Thoracic aorta (tissue), 2 donors: ENCODE data around the gene ELK3. TPM values are rescaled to one million over a fixed set of nuclear protein-coding genes. Genes with fewer than 3 reads are reported as not detected.

ENCODE experiments used
- ATAC-seq: fragments of 150-250 bp; one replicate; pipeline ENCODE4 v1.8.0; 2017; ENCODE audit warnings: low read depth; ENCODE audit not compliant: insufficient number of reproducible peaks, low FRiP score
- DNase-seq: peaks from one replicate; pipeline ENCODE4 v3.0.0-alpha.2; 2020; ENCODE audit warnings: low spot score
- H3K27ac ChIP-seq, 2 donors: fragments of 200-600 bp; sonication (generic); 1 replicate in 1 of 2; 2 replicates in 1 of 2; pipeline ENCODE4 v1.5.1; 2016; ENCODE audit warnings: mild to moderate bottlenecking in 2 of 2, moderate library complexity in 2 of 2
- H3K27me3 ChIP-seq: fragments of 200-600 bp; sonication (generic); replicated peaks from 2 replicates; pipeline ENCODE4 v1.6.0; 2016; ENCODE audit warnings: mild to moderate bottlenecking; ENCODE audit not compliant: insufficient read depth
- H3K36me3 ChIP-seq: fragments of 200-600 bp; sonication (generic); one replicate; pipeline ENCODE4 v1.5.1; 2016
- H3K4me1 ChIP-seq, 2 donors: fragments of 200-600 bp; sonication (generic); 1 replicate in 1 of 2; 2 replicates in 1 of 2; pipeline versions ENCODE4 v1.5.1 to v1.6.0; 2016; ENCODE audit warnings: low read depth in 2 of 2, mild to moderate bottlenecking in 1 of 2; ENCODE audit not compliant: control insufficient read depth in 1 of 2
- H3K4me3 ChIP-seq: fragments of 200-600 bp; sonication (generic); 2 replicates; pipeline ENCODE4 v1.5.1; 2016; ENCODE audit warnings: mild to moderate bottlenecking
- H3K9me3 ChIP-seq: fragments of 200-600 bp; sonication (generic); 2 replicates; pipeline ENCODE4 v1.5.1; 2016
- CTCF ChIP-seq: fragments of 200-600 bp; sonication (generic); IDR thresholded peaks from one replicate; pipeline ENCODE4 v1.5.1; 2019; ENCODE audit warnings: antibody characterized with exemption
- total RNA-seq, 2 donors: library from RNA; depleted of rRNA; stranded (reverse); fragments of >200 nt; gene quantifications; one replicate each; pipeline versions ENCODE4 v1.1.0 to v1.2.3, GENCODE V29; 2016

Gene ELK3
- total RNA-seq, 2 donors from 2014 or later: 19.9 to 40.6 TPM

GRCh38 chr12:96186607-96187301, 7.4 kb upstream of the ELK3 start:
- Histone ChIP-seq H3K36me3 (no peaks in the 10 kb centered on the region), H3K27me3 (no peaks in the 10 kb centered on the region), H3K4me1 (no peaks in the 10 kb centered on the region), H3K27ac (no peak overlapping the region), H3K4me3 (no peak overlapping the region), H3K9me3 (no peaks in the 10 kb centered on the region)
- TF ChIP-seq CTCF: no peak
- ATAC-seq (no peak), DNase-seq (no peak)

DNA sequence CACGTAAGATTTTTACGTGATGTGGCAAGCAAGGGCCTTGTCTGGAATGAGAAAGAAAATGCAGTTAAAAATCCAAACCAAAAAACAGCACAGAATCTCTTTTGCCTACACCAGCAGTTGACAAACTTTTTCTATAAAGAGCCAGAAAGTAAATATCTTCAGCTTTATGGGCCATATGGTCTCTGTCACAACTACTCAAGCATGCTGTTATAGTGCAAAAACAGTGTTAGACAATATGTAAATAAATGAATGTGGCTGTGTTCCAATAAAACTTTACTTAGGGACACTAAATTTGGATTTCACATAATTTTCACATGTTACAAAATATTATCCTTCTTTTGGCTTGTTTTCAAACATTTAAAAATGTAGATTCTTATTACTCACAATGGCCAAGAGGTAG, 6.2 kb upstream of the ELK3 start:
- H3K27ac ChIP-seq: no peak overlapping the region

GRCh38 chr12:96189781-96190180, 4.4 kb upstream of the ELK3 start:
- TF ChIP-seq CTCF: no peak
- Histone ChIP-seq H3K9me3 (no peaks in the 10 kb centered on the region), H3K4me3 (no peak overlapping the region), H3K4me1 (no peaks in the 10 kb centered on the region), H3K27ac (no peak overlapping the region), H3K36me3 (no peaks in the 10 kb centered on the region), H3K27me3 (no peaks in the 10 kb centered on the region)
- ATAC-seq: no peak
- no peak for DNase-seq

More for the DNA sequence above, 6.2 kb upstream of the ELK3 start:
- H3K36me3 ChIP-seq: no peaks in the 10 kb centered on the region
- no peaks in the 10 kb centered on the region for H3K9me3 ChIP-seq
- no peaks in the 10 kb centered on the region for H3K4me1 ChIP-seq
- ATAC-seq (no peak), DNase-seq (no peak)
- H3K4me3 ChIP-seq: no peak overlapping the region
- TF ChIP-seq CTCF: no peak
- H3K27me3 ChIP-seq: no peaks in the 10 kb centered on the region

DNA sequence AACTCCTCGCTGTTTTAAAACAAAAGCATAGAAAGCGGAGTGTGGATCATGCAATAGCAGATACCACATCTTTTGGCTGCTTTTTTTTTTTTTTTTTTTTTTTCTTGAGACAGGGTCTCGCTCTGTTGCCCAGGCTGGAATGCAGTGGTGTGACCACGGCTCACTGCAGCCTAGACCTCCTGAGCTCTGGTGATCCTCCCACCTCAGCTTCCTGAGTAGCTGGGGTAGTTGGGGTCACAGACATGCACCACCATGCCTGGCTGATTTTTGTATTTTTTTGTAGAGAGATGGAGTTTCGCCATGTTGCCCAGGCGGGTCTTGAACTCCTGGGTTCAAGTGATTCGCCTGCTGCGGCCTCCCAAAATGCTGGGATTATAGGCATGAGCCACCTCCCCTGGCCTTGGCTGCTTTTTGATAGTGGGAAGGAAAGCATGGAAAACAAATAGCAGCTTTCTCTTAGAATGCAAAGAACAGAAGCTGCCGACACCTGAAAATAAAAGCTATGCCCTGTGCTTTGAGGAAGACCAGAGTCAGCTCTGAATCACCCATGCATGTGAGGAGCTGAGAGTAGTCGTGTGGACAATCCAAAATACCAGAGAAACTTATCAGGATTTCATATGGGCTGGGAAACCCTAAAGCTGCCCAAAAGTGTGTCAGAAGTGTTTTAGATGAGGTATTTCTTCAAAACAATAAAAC, 3.6 kb upstream of the ELK3 start:
- Histone ChIP-seq H3K36me3 (no peaks in the 10 kb centered on the region), H3K27me3 (no peaks in the 10 kb centered on the region), H3K4me1 (no peaks in the 10 kb centered on the region), H3K27ac (no peak overlapping the region), H3K4me3 (no peak overlapping the region), H3K9me3 (no peaks in the 10 kb centered on the region)
- TF ChIP-seq CTCF: no peak
- DNase-seq (no peak), ATAC-seq (no peak)

GRCh38 chr12:96192926-96193573, 1.1 kb upstream of the ELK3 start:
- Histone ChIP-seq H3K36me3 (no peaks in the 10 kb centered on the region), H3K4me1 (peaks cover 14 to 22% of the 10 kb centered on the region in 2 donors), H3K9me3 (no peaks in the 10 kb centered on the region), H3K27me3 (no peaks in the 10 kb centered on the region), H3K27ac (peak overlapping the region; percentile 33 to 67), H3K4me3 (peak overlapping the region; percentile 92)
- no peak for DNase-seq
- no peak for ATAC-seq
- TF ChIP-seq CTCF: no peak
